GM19455 (cell line): ENCODE results near the gene DGKB.

Source experiments
- ATAC-seq: cut with Tn5 transposase; IDR thresholded peaks from one replicate; pipeline ENCODE4 v1.9.1; 2021; ENCODE audit not compliant: unreplicated experiment

DGKB gene

GRCh38 chr7:14902589-14903067, at the start of gene DGKB:
DGKB (minus strand) TSS chr7:14902751.
- no peak for ATAC-seq

- ATAC-seq, result no peak
Measured at GRCh38 chr7:14950013-14950412, 47.5 kb upstream of the DGKB start.

GRCh38 chr7:14938181-14938580, 35.6 kb upstream of the DGKB start:
- ATAC-seq, result no peak

GRCh38 chr7:14937581-14937980, 35.0 kb upstream of the DGKB start:
- no peak for ATAC-seq

- ATAC-seq, result no peak
Measured at GRCh38 chr7:14936554-14936953, 34.0 kb upstream of the DGKB start.

- no peak for ATAC-seq
Measured at GRCh38 chr7:14934839-14935238, 32.3 kb upstream of the DGKB start.

GRCh38 chr7:14931511-14932215, 29.1 kb upstream of the DGKB start:
- no peak for ATAC-seq

- no peak for ATAC-seq
Measured at GRCh38 chr7:14924398-14924797, 21.8 kb upstream of the DGKB start.

GRCh38 chr7:14911077-14911476, 8.5 kb upstream of the DGKB start:
- ATAC-seq, result no peak

GRCh38 chr7:14908697-14909096, 6.1 kb upstream of the DGKB start:
- ATAC-seq, result no peak

- no peak for ATAC-seq
Measured at GRCh38 chr7:14905764-14906163, 3.2 kb upstream of the DGKB start.

- no peak for ATAC-seq
Measured at GRCh38 chr7:14900051-14900450, 2.5 kb downstream of the DGKB start.

GRCh38 chr7:14899030-14899429, 3.5 kb downstream of the DGKB start:
- no peak for ATAC-seq

- ATAC-seq, result no peak
Measured at GRCh38 chr7:14896461-14896860, 6.1 kb downstream of the DGKB start.

GRCh38 chr7:14894826-14895225, 7.7 kb downstream of the DGKB start:
- no peak for ATAC-seq

GRCh38 chr7:14892961-14893360, 9.6 kb downstream of the DGKB start:
- ATAC-seq, result no peak

- no peak for ATAC-seq
Measured at GRCh38 chr7:14891289-14891688, 11.3 kb downstream of the DGKB start.

- ATAC-seq, result no peak
Measured at GRCh38 chr7:14888962-14889361, 13.6 kb downstream of the DGKB start.

GRCh38 chr7:14886533-14886932, 16.0 kb downstream of the DGKB start:
- ATAC-seq, result no peak

- ATAC-seq, result no peak
Measured at GRCh38 chr7:14875941-14876587, 26.5 kb downstream of the DGKB start.

- ATAC-seq, result no peak
Measured at GRCh38 chr7:14871880-14872279, 30.7 kb downstream of the DGKB start.

GRCh38 chr7:14870394-14870793, 32.2 kb downstream of the DGKB start:
- no peak for ATAC-seq

- ATAC-seq, result no peak
Measured at GRCh38 chr7:14868937-14869336, 33.6 kb downstream of the DGKB start.
